Urothelium cell line (cell line): ENCODE measurements around the gene SLC17A2.
"Not testable (repeated sequence)": the region's sequence is repeated elsewhere in the genome, so short reads cannot be mapped to it uniquely, and the experiment has no call there.

Experiments
- DNase-seq: peaks from one replicate; pipeline ENCODE4 v3.0.0; 2011; ENCODE audit warnings: low spot score, mixed read lengths
- FAIRE-seq: peaks from 2 replicates; lab custom pipeline; 2011; peaks lifted over from hg19 to GRCh38; lab: Jason Lieb, UNC

The SLC17A2 gene

GRCh38 chr6:25952535-25952934 is 22.0 kb upstream of the SLC17A2 start:
- no peak for FAIRE-seq
- DNase-seq = no peak

- FAIRE-seq (no peak), DNase-seq (no peak)
Measured at GRCh38 chr6:25951296-25952032, 21.0 kb upstream of the SLC17A2 start.

- no peak for DNase-seq
- FAIRE-seq = no peak
Measured at GRCh38 chr6:25950297-25950696, 19.8 kb upstream of the SLC17A2 start.

GRCh38 chr6:25949695-25950094 is 19.2 kb upstream of the SLC17A2 start:
- DNase-seq (no peak), FAIRE-seq (no peak)

GRCh38 chr6:25947492-25947891 is 17.0 kb upstream of the SLC17A2 start:
- DNase-seq, FAIRE-seq: not testable (repeated sequence)

- FAIRE-seq (no peak), DNase-seq (no peak)
Measured at GRCh38 chr6:25946631-25947030, 16.1 kb upstream of the SLC17A2 start.

- not testable (repeated sequence) for DNase-seq, FAIRE-seq
Measured at GRCh38 chr6:25945738-25946137, 15.2 kb upstream of the SLC17A2 start.

- DNase-seq (no peak), FAIRE-seq (no peak)
Measured at GRCh38 chr6:25944688-25945574, 14.4 kb upstream of the SLC17A2 start.

GRCh38 chr6:25943887-25944286 is 13.4 kb upstream of the SLC17A2 start:
- FAIRE-seq (no peak), DNase-seq (no peak)

- FAIRE-seq (no peak), DNase-seq (no peak)
Measured at GRCh38 chr6:25942561-25943147, 12.2 kb upstream of the SLC17A2 start.

GRCh38 chr6:25939593-25939992 is 9.1 kb upstream of the SLC17A2 start:
- no peak for FAIRE-seq
- no peak for DNase-seq

GRCh38 chr6:25935953-25936352 is 5.5 kb upstream of the SLC17A2 start:
- FAIRE-seq (no peak), DNase-seq (no peak)

- no peak for DNase-seq
- no peak for FAIRE-seq
Measured at GRCh38 chr6:25934735-25935313, 4.3 kb upstream of the SLC17A2 start.

- FAIRE-seq (no peak), DNase-seq (no peak)
Measured at GRCh38 chr6:25934156-25934555, 3.7 kb upstream of the SLC17A2 start.

GRCh38 chr6:25931411-25931709 is 869 bp upstream of the SLC17A2 start:
- no peak for FAIRE-seq

GRCh38 chr6:25929785-25930184 is 706 bp downstream of the SLC17A2 start:
- not testable (repeated sequence) for DNase-seq, FAIRE-seq

More at GRCh38 chr6:25931411-25931709, 869 bp upstream of the SLC17A2 start:
- no peak for DNase-seq

- no peak for DNase-seq
- FAIRE-seq = no peak
Measured at GRCh38 chr6:25928562-25929324, 1.7 kb downstream of the SLC17A2 start.

- DNase-seq (no peak), FAIRE-seq (no peak)
Measured at GRCh38 chr6:25927756-25928216, 2.7 kb downstream of the SLC17A2 start.

- FAIRE-seq (no peak), DNase-seq (no peak)
Measured at GRCh38 chr6:25927178-25927577, 3.3 kb downstream of the SLC17A2 start.

GRCh38 chr6:25925876-25926275 is 4.6 kb downstream of the SLC17A2 start:
- FAIRE-seq = no peak

More at GRCh38 chr6:25925876-25926275, 4.6 kb downstream of the SLC17A2 start:
- no peak for DNase-seq
